Endothelial cell of umbilical vein (primary cell): ENCODE results near the gene GRM7. TPM values are rescaled to one million over a fixed set of nuclear protein-coding genes. Genes with fewer than 3 reads are reported as not detected.

Source experiments
- BruUV-seq: library from RNA; stranded (reverse); fragments of 400-500 nt; replicated peaks from 2 replicates; lab custom pipeline; 2021; lab: Mats Ljungman, UMichigan
- CTCF ChIA-PET: fragments of 300-600, 350-600 bp; sonication (Branson Sonifier 250); formaldehyde crosslinking; loops from one replicate; lab custom pipeline; 2021; ENCODE audit warnings: antibody characterized with exemption, inconsistent platforms; lab: Charles Lee
- POLR2A ChIA-PET: fragments of 300-600, 350-600 bp; sonication (Branson Sonifier 250); formaldehyde crosslinking; loops from one replicate; lab custom pipeline; 2021; ENCODE audit warnings: antibody characterized with exemption, inconsistent platforms; lab: Charles Lee
- DNase-seq: peaks from one replicate; pipeline ENCODE4 v3.0.0-alpha.2; 2011; ENCODE audit warnings: low read depth, low spot score
- FAIRE-seq: peaks from 2 replicates; lab custom pipeline; 2011; peaks lifted over from hg19 to GRCh38; lab: Jason Lieb, UNC
- H2AFZ ChIP-seq: 2 replicates; pipeline ENCODE4 v1.6.0; 2012; ENCODE audit warnings: low read depth, low read length, control low read depth, inconsistent platforms
- H3K27ac ChIP-seq: 2 replicates; pipeline ENCODE4 v1.5.1; 2011; ENCODE audit warnings: low read depth, mild to moderate bottlenecking, control low read depth, low read length, moderate library complexity; ENCODE audit not compliant: insufficient read depth
- H3K27me3 ChIP-seq, 2 experiments: 2 replicates each; pipeline versions ENCODE4 v1.6.0 to v1.6.1; 2011; ENCODE audit warnings: low read length in 2 of 2, mixed read lengths in 1 of 2; ENCODE audit not compliant: control insufficient read depth in 2 of 2, insufficient read depth in 2 of 2
- H3K36me3 ChIP-seq, 2 experiments: 2 replicates in 1 of 2; 3 replicates in 1 of 2; pipeline ENCODE4 v1.5.1; 2011; ENCODE audit warnings: low read length in 2 of 2, mild to moderate bottlenecking in 1 of 2, moderate library complexity in 1 of 2; ENCODE audit not compliant: control insufficient read depth in 2 of 2, insufficient read depth in 2 of 2; ENCODE audit errors: extremely low read depth in 1 of 2
- H3K4me1 ChIP-seq: 3 replicates; pipeline ENCODE4 v1.5.1; 2011; ENCODE audit warnings: mild to moderate bottlenecking, low read length; ENCODE audit not compliant: control insufficient read depth, insufficient read depth; ENCODE audit errors: extremely low read depth
- H3K4me2 ChIP-seq: 2 replicates; pipeline ENCODE4 v1.6.1; 2011; ENCODE audit warnings: low read length, control low read depth, mixed read lengths; ENCODE audit not compliant: insufficient read depth
- H3K4me3 ChIP-seq, 3 experiments: fragments of 200-600 bp in 1 of 3; sonication (generic), shearing (Covaris generic) in 1 of 3; replicated peaks in 1 of 3; 2 replicates each; pipeline ENCODE4 v1.5.1; 2011 to 2016; ENCODE audit warnings: control low read depth in 3 of 3, low read length in 3 of 3, mild to moderate bottlenecking in 2 of 3, inconsistent platforms in 1 of 3, low read depth in 1 of 3, moderate library complexity in 1 of 3; ENCODE audit not compliant: insufficient read depth in 1 of 3
- H3K79me2 ChIP-seq: 2 replicates; pipeline ENCODE4 v1.6.0; 2012; ENCODE audit warnings: low read length, inconsistent platforms; ENCODE audit not compliant: control insufficient read depth, insufficient read depth
- H3K9ac ChIP-seq: replicated peaks from 2 replicates; pipeline ENCODE3; 2011; ENCODE audit warnings: low read length, control low read depth; ENCODE audit not compliant: insufficient read depth; ENCODE audit errors: extremely low read depth
- H3K9me1 ChIP-seq: replicated peaks from 3 replicates; pipeline ENCODE4 v1.6.0; 2011; ENCODE audit warnings: mild to moderate bottlenecking, low read length; ENCODE audit not compliant: control insufficient read depth, insufficient read depth; ENCODE audit errors: extremely low read depth
- H3K9me3 ChIP-seq: replicated peaks from 2 replicates; pipeline ENCODE4 v1.5.1; 2012; ENCODE audit warnings: low read length, inconsistent platforms; ENCODE audit not compliant: control insufficient read depth, insufficient read depth
- H4K20me1 ChIP-seq: replicated peaks from 2 replicates; pipeline ENCODE3; 2011; ENCODE audit warnings: mild to moderate bottlenecking, low read length; ENCODE audit not compliant: control insufficient read depth, insufficient read depth; ENCODE audit errors: extremely low read depth
- CTCF ChIP-seq, 2 donors: IDR thresholded peaks; 1 replicate in 1 of 2; 2 replicates in 1 of 2; pipeline ENCODE4 v1.5.1; 2011; ENCODE audit warnings: low read length in 2 of 2, mild to moderate bottlenecking in 2 of 2, moderate library complexity in 2 of 2, control low read depth in 1 of 2, inconsistent platforms in 1 of 2, low read depth in 1 of 2; ENCODE audit not compliant: insufficient read depth in 1 of 2; ENCODE audit errors: extremely low read depth in 1 of 2
- EZH2 ChIP-seq: IDR thresholded peaks from 2 replicates; pipeline ENCODE4 v1.6.1; 2012; ENCODE audit warnings: borderline replicate concordance, low read depth, mild to moderate bottlenecking, moderate library complexity, low read length, inconsistent platforms; ENCODE audit not compliant: severe bottlenecking
- FOS ChIP-seq: IDR thresholded peaks from 2 replicates; pipeline ENCODE4 v1.6.1; 2011; ENCODE audit warnings: mild to moderate bottlenecking, low read length, moderate library complexity, borderline replicate concordance; ENCODE audit not compliant: insufficient read depth
- GATA2 ChIP-seq: IDR thresholded peaks from 2 replicates; pipeline ENCODE4 v1.7.0; 2011; ENCODE audit warnings: low read depth, mild to moderate bottlenecking, moderate library complexity, mixed read lengths, low read length; ENCODE audit not compliant: insufficient read length, insufficient read depth
- JUN ChIP-seq: IDR thresholded peaks from 2 replicates; pipeline ENCODE4 v1.6.1; 2011; ENCODE audit warnings: borderline replicate concordance, low read depth; ENCODE audit not compliant: insufficient read length, insufficient read depth
- MAX ChIP-seq: IDR thresholded peaks from 2 replicates; pipeline ENCODE4 v1.6.1; 2011; ENCODE audit not compliant: insufficient read depth, insufficient read length
- MYC ChIP-seq: IDR thresholded peaks from one replicate; pipeline ENCODE4 v1.6.1; 2011; ENCODE audit warnings: mild to moderate bottlenecking, low read depth, low read length
- POLR2A ChIP-seq: IDR thresholded peaks from 2 replicates; pipeline ENCODE4 v1.6.1; 2012; ENCODE audit warnings: low read depth, mild to moderate bottlenecking, control low read depth, low read length
- POLR2AphosphoS5 ChIP-seq: IDR thresholded peaks from 2 replicates; pipeline ENCODE4 v1.6.1; 2012; ENCODE audit warnings: low read depth, mild to moderate bottlenecking, control low read depth, low read length, moderate library complexity; ENCODE audit not compliant: insufficient read depth
- dilution Hi-C: fragments of 300-500 bp; cut with MboI; formaldehyde crosslinking; loops from one replicate; pipeline ENCODE4 v1.15.0; 2019; ENCODE audit warnings: low sequenced_read_pairs; ENCODE audit not compliant: extremely low pct_ligation_motif_present
- intact Hi-C: fragments of 100-400 bp; cut with micrococcal nuclease; formaldehyde crosslinking; loops from one replicate; pipeline ENCODE4 v1.10.0; 2022
- polyA plus RNA-seq, 4 experiments: library from polyadenylated mRNA; depleted of rRNA in 3 of 4; stranded (reverse) in 3 of 4; unstranded in 1 of 4; fragments of >200 nt; gene quantifications; 2 replicates each; pipeline versions ENCODE4 v1.2.1 to v1.2.3, GENCODE V29; 2011 to 2012; ENCODE audit warnings: missing spikeins in 1 of 4
- total RNA-seq: library from RNA; stranded (reverse); gene quantifications from 2 replicates; pipeline ENCODE4 v1.2.3, GENCODE V29; 2021

Gene GRM7
- total and polyA plus RNA-seq, 2 donors (not counting 3 experiments of a cell fraction or from before 2014, with no cell fraction given): 0.12 TPM; not detected in 1

GRCh38 chr3:7620401-7620800 is 759.5 kb downstream of the GRM7 start:
- TF ChIP-seq MYC (no peak), POLR2AphosphoS5 (no peak), GATA2 (no peak), JUN (no peak), MAX (no peak), FOS (no peak), POLR2A (no peak), EZH2 (no peak), CTCF (IDR thresholded peaks at IDR 0.05; ENCODE audit: extremely low read depth in 1 of 2, insufficient read depth in 1 of 2, low read depth in 1 of 2, low read length in 2 of 2) (no peak)
- no peak for FAIRE-seq

More at GRCh38 chr3:7620401-7620800, 759.5 kb downstream of the GRM7 start:
- Histone ChIP-seq H2AFZ (no peak overlapping the region), H4K20me1 (no peaks in the 10 kb centered on the region), H3K4me1 (no peaks in the 10 kb centered on the region), H3K4me3 (no peak overlapping the region), H3K27me3 (peaks cover 0 to 1% of the 10 kb centered on the region in 2 experiments), H3K9me3 (no peaks in the 10 kb centered on the region), H3K79me2 (no peaks in the 10 kb centered on the region), H3K36me3 (no peaks in the 10 kb centered on the region), H3K9ac (no peak overlapping the region), H3K9me1 (no peaks in the 10 kb centered on the region), H3K4me2 (no peak overlapping the region), H3K27ac (no peak overlapping the region)
- no peak for DNase-seq
- intact Hi-C loops: no loop called here
- no TSS peak for BruUV-seq
- POLR2A ChIA-PET: no interaction called here
- dilution Hi-C loops: no loop called here
- CTCF ChIA-PET: no interaction called here
